ENCODE results near the gene PUS10.

DNA sequence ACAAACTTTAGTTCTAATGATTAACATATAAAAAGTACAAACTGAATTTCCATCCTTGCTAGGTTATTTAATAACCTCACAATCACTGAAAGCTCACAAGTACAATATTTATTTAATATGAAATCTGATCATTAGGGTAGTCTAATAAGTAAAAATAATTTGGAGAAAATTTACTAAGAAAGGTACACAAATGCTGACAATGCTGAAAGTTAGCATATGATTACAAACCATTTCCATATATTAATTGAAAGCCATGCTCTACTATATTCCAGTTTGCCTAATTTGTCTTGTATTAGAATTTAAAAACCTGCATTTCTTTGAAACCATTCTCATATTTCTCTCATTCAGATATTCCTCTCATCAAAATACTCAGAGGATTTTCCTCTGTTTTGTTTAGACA lies 8.7 kb downstream of the PUS10 start:
- TF ChIP-seq, protein P1, sequence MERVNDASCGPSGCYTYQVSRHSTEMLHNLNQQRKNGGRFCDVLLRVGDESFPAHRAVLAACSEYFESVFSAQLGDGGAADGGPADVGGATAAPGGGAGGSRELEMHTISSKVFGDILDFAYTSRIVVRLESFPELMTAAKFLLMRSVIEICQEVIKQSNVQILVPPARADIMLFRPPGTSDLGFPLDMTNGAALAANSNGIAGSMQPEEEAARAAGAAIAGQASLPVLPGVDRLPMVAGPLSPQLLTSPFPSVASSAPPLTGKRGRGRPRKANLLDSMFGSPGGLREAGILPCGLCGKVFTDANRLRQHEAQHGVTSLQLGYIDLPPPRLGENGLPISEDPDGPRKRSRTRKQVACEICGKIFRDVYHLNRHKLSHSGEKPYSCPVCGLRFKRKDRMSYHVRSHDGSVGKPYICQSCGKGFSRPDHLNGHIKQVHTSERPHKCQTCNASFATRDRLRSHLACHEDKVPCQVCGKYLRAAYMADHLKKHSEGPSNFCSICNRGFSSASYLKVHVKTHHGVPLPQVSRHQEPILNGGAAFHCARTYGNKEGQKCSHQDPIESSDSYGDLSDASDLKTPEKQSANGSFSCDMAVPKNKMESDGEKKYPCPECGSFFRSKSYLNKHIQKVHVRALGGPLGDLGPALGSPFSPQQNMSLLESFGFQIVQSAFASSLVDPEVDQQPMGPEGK (CRISPR knock-in tag; IDR thresholded peaks at IDR 0.05; ENCODE audit: borderline replicate concordance) = no peak
- no peak for TF ChIP-seq ZC3H10 (CRISPR knock-in tag; IDR thresholded peaks at IDR 0.05)
- TF ChIP-seq ZFP30 (CRISPR knock-in tag; IDR thresholded peaks at IDR 0.05) = no peak
- TF ChIP-seq TCF4 (CRISPR knock-in tag; IDR thresholded peaks at IDR 0.05; ENCODE audit: borderline replicate concordance) = no peak
- no peak for TF ChIP-seq GLIS3 (CRISPR knock-in tag; IDR thresholded peaks at IDR 0.05)
- TF ChIP-seq, protein P2, sequence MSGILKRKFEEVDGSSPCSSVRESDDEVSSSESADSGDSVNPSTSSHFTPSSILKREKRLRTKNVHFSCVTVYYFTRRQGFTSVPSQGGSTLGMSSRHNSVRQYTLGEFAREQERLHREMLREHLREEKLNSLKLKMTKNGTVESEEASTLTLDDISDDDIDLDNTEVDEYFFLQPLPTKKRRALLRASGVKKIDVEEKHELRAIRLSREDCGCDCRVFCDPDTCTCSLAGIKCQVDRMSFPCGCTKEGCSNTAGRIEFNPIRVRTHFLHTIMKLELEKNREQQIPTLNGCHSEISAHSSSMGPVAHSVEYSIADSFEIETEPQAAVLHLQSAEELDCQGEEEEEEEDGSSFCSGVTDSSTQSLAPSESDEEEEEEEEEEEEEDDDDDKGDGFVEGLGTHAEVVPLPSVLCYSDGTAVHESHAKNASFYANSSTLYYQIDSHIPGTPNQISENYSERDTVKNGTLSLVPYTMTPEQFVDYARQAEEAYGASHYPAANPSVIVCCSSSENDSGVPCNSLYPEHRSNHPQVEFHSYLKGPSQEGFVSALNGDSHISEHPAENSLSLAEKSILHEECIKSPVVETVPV (CRISPR knock-in tag; IDR thresholded peaks at IDR 0.05) = no peak
- TF ChIP-seq BACH2 (CRISPR knock-in tag; IDR thresholded peaks at IDR 0.05; ENCODE audit: borderline replicate concordance) = no peak
- TF ChIP-seq ESRRG (CRISPR knock-in tag; IDR thresholded peaks at IDR 0.05) = no peak
- TF ChIP-seq OSR1 (CRISPR knock-in tag; IDR thresholded peaks at IDR 0.05) = no peak
- TF ChIP-seq SNAI2 (CRISPR knock-in tag; IDR thresholded peaks at IDR 0.05) = no peak
- no peak for TF ChIP-seq CSDC2 (CRISPR knock-in tag; IDR thresholded peaks at IDR 0.05)
- TF ChIP-seq PPARA (CRISPR knock-in tag; IDR thresholded peaks at IDR 0.05; ENCODE audit: borderline replicate concordance) = no peak
- TF ChIP-seq, protein P3, sequence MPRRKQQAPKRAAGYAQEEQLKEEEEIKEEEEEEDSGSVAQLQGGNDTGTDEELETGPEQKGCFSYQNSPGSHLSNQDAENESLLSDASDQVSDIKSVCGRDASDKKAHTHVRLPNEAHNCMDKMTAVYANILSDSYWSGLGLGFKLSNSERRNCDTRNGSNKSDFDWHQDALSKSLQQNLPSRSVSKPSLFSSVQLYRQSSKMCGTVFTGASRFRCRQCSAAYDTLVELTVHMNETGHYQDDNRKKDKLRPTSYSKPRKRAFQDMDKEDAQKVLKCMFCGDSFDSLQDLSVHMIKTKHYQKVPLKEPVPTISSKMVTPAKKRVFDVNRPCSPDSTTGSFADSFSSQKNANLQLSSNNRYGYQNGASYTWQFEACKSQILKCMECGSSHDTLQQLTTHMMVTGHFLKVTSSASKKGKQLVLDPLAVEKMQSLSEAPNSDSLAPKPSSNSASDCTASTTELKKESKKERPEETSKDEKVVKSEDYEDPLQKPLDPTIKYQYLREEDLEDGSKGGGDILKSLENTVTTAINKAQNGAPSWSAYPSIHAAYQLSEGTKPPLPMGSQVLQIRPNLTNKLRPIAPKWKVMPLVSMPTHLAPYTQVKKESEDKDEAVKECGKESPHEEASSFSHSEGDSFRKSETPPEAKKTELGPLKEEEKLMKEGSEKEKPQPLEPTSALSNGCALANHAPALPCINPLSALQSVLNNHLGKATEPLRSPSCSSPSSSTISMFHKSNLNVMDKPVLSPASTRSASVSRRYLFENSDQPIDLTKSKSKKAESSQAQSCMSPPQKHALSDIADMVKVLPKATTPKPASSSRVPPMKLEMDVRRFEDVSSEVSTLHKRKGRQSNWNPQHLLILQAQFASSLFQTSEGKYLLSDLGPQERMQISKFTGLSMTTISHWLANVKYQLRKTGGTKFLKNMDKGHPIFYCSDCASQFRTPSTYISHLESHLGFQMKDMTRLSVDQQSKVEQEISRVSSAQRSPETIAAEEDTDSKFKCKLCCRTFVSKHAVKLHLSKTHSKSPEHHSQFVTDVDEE (CRISPR knock-in tag; IDR thresholded peaks at IDR 0.05) = no peak
